Measurements from ENCODE around the gene OCA2.
"Not testable (repeated sequence)": the region's sequence is repeated elsewhere in the genome, so short reads cannot be mapped to it uniquely, and the experiment has no call there.

The OCA2 gene

DNA sequence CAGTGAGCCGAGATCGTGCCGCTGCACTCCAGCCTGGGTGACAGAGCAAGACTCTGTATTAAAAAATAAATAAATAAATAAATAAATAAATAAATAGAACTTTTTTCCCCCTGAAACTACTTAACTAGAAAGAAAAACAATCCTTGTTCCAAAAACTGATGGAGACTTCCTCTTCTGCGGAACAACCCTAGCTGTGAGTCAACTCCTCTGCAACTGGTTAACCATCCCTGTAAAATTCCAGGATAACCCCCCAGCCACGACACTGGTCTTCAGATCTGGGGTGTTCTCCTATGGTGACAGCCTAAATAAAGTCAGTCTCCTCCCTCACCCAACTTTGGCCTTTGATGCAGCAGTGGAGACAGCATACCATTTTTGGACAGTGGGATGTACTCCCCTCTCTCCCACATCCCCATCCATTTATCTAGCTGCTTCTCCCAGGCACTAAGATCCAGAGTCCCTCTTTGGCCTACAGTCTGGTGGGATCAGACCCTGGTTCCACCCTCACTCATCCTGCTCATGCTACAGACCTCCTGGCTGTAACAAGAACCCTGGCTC is 352.6 kb downstream of the OCA2 start:
- H3K36me3 ChIP-seq (ENCODE audit: insufficient read depth, low read length): no peaks in the 10 kb centered on the region
- no peak overlapping the region for H3K9ac ChIP-seq (ENCODE audit: low read depth, low read length)
- no peaks in the 10 kb centered on the region; the same call in 1 of the 2 replicates for H3K9me3 ChIP-seq (ENCODE audit: control insufficient read depth, insufficient read depth, low read length)
- peaks cover 6% of the 10 kb centered on the region; the same call in 1 of the 2 replicates for H3K4me1 ChIP-seq (ENCODE audit: insufficient read depth, low read length)

DNA sequence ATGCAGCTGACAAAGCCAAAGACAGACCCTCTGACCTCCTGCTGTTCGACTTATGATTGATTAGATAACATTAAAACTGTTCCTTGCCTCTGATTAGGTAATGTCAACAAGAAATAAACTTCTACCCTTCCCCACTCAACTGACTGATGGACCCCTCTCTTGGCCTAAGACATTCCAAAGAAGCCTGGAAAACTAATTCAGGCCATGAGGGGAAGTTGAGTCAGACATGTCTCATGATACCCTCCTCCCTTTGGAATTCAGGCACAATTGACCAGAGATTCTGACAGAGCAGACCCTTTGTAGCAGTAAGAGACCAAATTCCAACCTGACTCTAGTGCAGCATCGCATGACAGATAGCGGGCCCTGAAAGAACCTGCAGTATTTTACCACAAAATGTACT is 354.5 kb downstream of the OCA2 start:
- Histone ChIP-seq H3K36me3 (ENCODE audit: insufficient read depth, low read length) (no peaks in the 10 kb centered on the region), H3K9ac (ENCODE audit: low read depth, low read length) (no peak overlapping the region), H3K9me3 (ENCODE audit: control insufficient read depth, insufficient read depth, low read length) (no peaks in the 10 kb centered on the region; the same call in 1 of the 2 replicates), H3K4me1 (ENCODE audit: insufficient read depth, low read length) (peaks cover 1% of the 10 kb centered on the region; the same call in 1 of the 2 replicates)

DNA sequence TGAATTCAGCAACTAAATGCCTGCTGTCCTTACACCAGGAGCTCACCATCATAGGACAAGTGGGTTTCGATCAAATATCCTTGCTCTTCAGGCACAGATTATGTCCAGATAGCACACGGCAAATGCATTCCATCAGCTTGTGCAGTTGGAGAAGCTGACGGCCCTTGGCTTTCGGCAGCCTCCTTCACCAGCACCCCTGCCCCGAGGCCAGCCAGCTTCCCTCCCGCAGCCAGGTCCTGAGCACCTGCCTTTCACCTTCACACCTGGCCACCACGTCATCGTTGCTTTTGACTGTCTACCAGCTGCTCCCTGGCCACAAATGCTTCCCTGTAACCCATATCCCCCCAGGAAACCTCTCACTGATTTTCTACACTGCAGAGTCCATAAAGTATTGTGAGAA is 355.5 kb downstream of the OCA2 start:
- Histone ChIP-seq H3K36me3 (ENCODE audit: insufficient read depth, low read length) (no peaks in the 10 kb centered on the region), H3K9me3 (ENCODE audit: control insufficient read depth, insufficient read depth, low read length) (no peaks in the 10 kb centered on the region; the same call in 1 of the 2 replicates), H3K4me1 (ENCODE audit: insufficient read depth, low read length) (no peaks in the 10 kb centered on the region; the same call in 1 of the 2 replicates), H3K9ac (ENCODE audit: low read depth, low read length) (no peak overlapping the region)

- H3K9me3 ChIP-seq (ENCODE audit: control insufficient read depth, insufficient read depth, low read length): no peaks in the 10 kb centered on the region; the same call in 1 of the 2 replicates
- no peaks in the 10 kb centered on the region for H3K4me1 ChIP-seq (ENCODE audit: insufficient read depth, low read length)
Observed at GRCh38 chr15:27742751-27743477, 356.2 kb downstream of the OCA2 start.

GRCh38 chr15:27741226-27741860 is 357.8 kb downstream of the OCA2 start:
- no peak overlapping the region for H3K9ac ChIP-seq (ENCODE audit: low read depth, low read length)
- H3K9me3 ChIP-seq (ENCODE audit: control insufficient read depth, insufficient read depth, low read length): no peaks in the 10 kb centered on the region; the same call in 1 of the 2 replicates
- no peaks in the 10 kb centered on the region for H3K4me1 ChIP-seq (ENCODE audit: insufficient read depth, low read length)
- H3K36me3 ChIP-seq (ENCODE audit: insufficient read depth, low read length): no peaks in the 10 kb centered on the region

More at GRCh38 chr15:27742751-27743477, 356.2 kb downstream of the OCA2 start:
- no peaks in the 10 kb centered on the region for H3K36me3 ChIP-seq (ENCODE audit: insufficient read depth, low read length)
- no peak overlapping the region for H3K9ac ChIP-seq (ENCODE audit: low read depth, low read length)

GRCh38 chr15:27734785-27735495 is 364.2 kb downstream of the OCA2 start:
- H3K9me3 ChIP-seq (ENCODE audit: control insufficient read depth, insufficient read depth, low read length): peaks cover 5% of the 10 kb centered on the region
- H3K36me3 ChIP-seq (ENCODE audit: insufficient read depth, low read length): no peaks in the 10 kb centered on the region
- no peak overlapping the region for H3K9ac ChIP-seq (ENCODE audit: low read depth, low read length)
- no peaks in the 10 kb centered on the region; the same call in 1 of the 2 replicates for H3K4me1 ChIP-seq (ENCODE audit: insufficient read depth, low read length)

DNA sequence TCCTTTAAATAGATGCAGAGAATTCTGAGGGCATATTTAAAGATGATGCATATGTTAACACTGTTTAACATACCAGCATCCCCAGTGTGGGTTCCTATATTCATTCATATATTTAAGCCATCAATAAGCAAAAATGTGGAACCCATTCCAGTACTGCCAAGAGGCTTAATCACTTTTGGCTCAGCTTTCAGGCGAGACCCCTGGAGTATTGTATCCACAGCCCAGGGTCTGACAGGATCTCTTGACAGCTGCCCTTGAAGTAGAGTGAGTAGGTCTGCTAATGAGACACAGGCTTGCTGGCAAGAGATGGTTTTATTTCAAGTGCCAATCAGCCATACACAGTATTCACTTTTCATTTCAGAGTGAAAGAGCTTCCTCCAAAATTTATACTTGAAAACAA is 367.3 kb downstream of the OCA2 start:
- peaks cover 5% of the 10 kb centered on the region for H3K9me3 ChIP-seq (ENCODE audit: control insufficient read depth, insufficient read depth, low read length)
- H3K4me1 ChIP-seq (ENCODE audit: insufficient read depth, low read length): no peaks in the 10 kb centered on the region; the same call in 1 of the 2 replicates
- no peaks in the 10 kb centered on the region for H3K36me3 ChIP-seq (ENCODE audit: insufficient read depth, low read length)
- H3K9ac ChIP-seq (ENCODE audit: low read depth, low read length): no peak overlapping the region

DNA sequence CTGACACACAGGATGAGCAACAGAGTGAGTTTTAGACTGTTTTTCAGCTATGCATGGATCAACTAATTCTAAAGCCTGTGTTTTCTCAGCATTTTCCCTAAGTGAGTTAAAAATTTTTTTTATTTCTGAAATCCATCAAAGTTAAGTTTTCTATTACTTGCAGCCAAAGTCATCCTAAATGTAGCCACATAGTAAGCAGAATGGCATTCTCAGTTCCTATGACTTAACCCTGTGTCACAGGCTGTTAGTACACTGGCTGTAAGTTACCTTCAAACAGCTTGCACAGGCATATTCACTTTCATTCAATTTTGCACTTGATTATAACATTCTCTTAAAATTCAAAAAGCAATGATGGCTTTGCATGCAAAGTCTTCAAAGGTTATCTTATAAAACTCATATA is 368.2 kb downstream of the OCA2 start:
- Histone ChIP-seq H3K36me3 (ENCODE audit: insufficient read depth, low read length) (no peaks in the 10 kb centered on the region), H3K9ac (ENCODE audit: low read depth, low read length) (no peak overlapping the region), H3K4me1 (ENCODE audit: insufficient read depth, low read length) (no peaks in the 10 kb centered on the region; the same call in 1 of the 2 replicates), H3K9me3 (ENCODE audit: control insufficient read depth, insufficient read depth, low read length) (peaks cover 5% of the 10 kb centered on the region; the same call in 1 of the 2 replicates)

DNA sequence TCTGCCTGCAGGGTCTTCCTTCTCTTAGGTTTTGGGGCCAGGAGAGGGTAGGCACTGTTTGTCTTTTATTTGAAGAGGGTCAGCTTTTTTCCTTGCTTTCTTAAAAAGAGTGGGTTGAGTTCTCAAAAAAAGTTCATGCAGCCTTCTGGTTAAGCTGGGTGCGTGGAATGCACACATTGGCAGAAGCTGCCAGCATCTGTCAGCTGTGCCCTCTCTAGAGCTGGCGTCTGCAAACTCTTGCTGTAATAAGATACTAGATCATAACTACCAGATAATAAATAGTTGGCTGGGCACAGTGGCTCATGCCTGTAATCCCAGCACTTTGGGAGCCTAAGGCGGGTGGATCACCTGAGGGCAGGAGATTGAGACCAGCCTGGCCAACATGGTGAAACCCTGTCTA is 373.4 kb downstream of the OCA2 start:
- H3K9ac ChIP-seq (ENCODE audit: low read depth, low read length): no peak overlapping the region
- H3K36me3 ChIP-seq (ENCODE audit: insufficient read depth, low read length): no peaks in the 10 kb centered on the region
- H3K9me3 ChIP-seq (ENCODE audit: control insufficient read depth, insufficient read depth, low read length): no peaks in the 10 kb centered on the region
- H3K4me1 ChIP-seq (ENCODE audit: insufficient read depth, low read length): no peaks in the 10 kb centered on the region

DNA sequence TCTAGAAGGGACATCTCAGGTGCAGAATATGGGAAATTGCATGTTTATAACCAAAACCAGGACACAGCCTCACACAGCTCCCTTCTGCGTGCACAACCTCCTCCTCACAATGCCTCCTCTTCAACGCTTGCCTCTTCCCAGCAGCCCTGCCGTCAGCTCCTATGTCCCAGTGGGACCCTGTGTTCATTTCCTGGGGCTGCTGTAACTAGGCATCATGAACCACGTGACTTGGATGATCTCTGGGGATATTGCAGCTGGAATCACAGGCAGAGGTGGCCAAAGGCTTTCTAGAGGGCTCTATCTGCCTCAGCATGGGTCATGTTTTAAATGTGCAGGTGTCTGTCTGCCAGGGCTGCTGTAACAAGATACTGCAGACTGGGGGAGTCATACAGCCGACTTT is 375.3 kb downstream of the OCA2 start:
- no peak overlapping the region for H3K9ac ChIP-seq (ENCODE audit: low read depth, low read length)
- H3K9me3 ChIP-seq (ENCODE audit: control insufficient read depth, insufficient read depth, low read length): no peaks in the 10 kb centered on the region
- no peaks in the 10 kb centered on the region for H3K36me3 ChIP-seq (ENCODE audit: insufficient read depth, low read length)
- no peaks in the 10 kb centered on the region for H3K4me1 ChIP-seq (ENCODE audit: insufficient read depth, low read length)

DNA sequence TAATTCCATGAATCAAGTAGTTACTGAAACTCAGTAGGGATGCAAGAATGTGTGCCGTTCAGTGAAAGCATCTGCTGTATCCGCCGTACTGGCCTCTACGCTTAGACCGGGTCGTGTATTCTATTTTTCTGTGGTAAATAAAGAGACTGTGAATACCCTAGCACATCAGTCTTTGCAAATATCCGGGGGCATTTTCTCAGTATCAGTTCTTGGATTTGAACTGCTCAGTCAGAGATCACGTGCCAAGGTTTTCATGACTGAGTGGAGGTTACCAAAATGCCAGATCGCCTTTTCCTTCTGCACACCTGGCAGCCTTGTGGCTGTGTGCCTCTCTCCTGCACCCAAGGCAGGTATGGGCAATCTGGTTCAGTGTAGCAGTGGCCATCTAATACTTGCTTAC is 377.0 kb downstream of the OCA2 start:
- Histone ChIP-seq H3K36me3 (ENCODE audit: insufficient read depth, low read length) (no peaks in the 10 kb centered on the region), H3K9me3 (ENCODE audit: control insufficient read depth, insufficient read depth, low read length) (peaks cover 4% of the 10 kb centered on the region; the same call in 1 of the 2 replicates), H3K4me1 (ENCODE audit: insufficient read depth, low read length) (no peaks in the 10 kb centered on the region), H3K9ac (ENCODE audit: low read depth, low read length) (no peak overlapping the region)

DNA sequence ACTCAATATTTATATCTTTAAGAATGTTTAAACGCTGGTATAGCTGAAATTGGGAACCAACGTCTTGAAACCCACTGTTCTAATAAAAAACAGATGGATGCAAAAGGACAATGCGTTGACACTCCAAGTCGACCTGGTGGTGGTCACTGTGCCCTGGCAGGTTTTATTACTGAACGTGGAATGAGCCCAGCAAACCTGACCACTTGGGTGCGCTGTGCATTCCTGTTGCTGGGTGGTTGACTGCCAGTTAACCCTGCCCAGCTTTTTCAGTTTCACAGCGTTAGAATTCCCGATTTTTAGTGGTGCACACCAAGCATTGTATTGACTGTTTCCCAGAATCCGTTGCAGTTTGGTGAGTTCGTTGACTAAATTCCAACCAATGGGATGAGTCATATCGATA is 384.4 kb downstream of the OCA2 start:
- H3K36me3 ChIP-seq (ENCODE audit: insufficient read depth, low read length): no peaks in the 10 kb centered on the region
- H3K9ac ChIP-seq (ENCODE audit: low read depth, low read length): no peak overlapping the region
- no peaks in the 10 kb centered on the region for H3K4me1 ChIP-seq (ENCODE audit: insufficient read depth, low read length)
- H3K9me3 ChIP-seq (ENCODE audit: control insufficient read depth, insufficient read depth, low read length): peaks cover 4% of the 10 kb centered on the region

DNA sequence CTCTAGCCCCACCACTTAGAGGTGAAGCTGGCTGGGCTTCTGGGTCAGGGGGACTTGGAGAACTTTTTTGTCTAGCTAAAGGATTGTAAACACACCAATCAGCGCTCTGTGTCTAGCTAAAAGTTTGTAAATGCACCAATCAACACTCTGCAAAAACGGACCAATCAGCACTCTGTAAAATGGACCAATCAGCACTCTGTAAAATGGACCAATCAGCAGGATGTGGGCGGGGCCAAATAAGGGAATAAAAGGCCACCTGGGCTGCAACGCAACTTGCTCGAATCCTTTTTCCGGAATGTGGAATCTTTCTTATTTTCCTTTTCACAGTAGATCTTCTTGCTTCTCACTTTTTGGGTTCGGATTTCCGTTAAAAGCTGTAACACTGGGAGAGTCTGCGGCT is 385.3 kb downstream of the OCA2 start:
- H3K9me3 ChIP-seq (ENCODE audit: control insufficient read depth, insufficient read depth, low read length); H3K36me3 ChIP-seq (ENCODE audit: insufficient read depth, low read length); H3K9ac ChIP-seq (ENCODE audit: low read depth, low read length); H3K4me1 ChIP-seq (ENCODE audit: insufficient read depth, low read length): not testable (repeated sequence)

GRCh38 chr15:27707257-27707656 is 391.9 kb downstream of the OCA2 start:
- Histone ChIP-seq H3K36me3 (ENCODE audit: insufficient read depth, low read length) (no peaks in the 10 kb centered on the region), H3K9ac (ENCODE audit: low read depth, low read length) (no peak overlapping the region), H3K9me3 (ENCODE audit: control insufficient read depth, insufficient read depth, low read length) (no peaks in the 10 kb centered on the region), H3K4me1 (ENCODE audit: insufficient read depth, low read length) (no peaks in the 10 kb centered on the region)

Measured in ES-I3 (cell line).